ENCODE measurements around the gene PTAFR.
A peak's percentile ranks its signal among the peaks of the same experiment; 100 is the strongest.

The PTAFR gene, protein sequence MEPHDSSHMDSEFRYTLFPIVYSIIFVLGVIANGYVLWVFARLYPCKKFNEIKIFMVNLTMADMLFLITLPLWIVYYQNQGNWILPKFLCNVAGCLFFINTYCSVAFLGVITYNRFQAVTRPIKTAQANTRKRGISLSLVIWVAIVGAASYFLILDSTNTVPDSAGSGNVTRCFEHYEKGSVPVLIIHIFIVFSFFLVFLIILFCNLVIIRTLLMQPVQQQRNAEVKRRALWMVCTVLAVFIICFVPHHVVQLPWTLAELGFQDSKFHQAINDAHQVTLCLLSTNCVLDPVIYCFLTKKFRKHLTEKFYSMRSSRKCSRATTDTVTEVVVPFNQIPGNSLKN

DNA sequence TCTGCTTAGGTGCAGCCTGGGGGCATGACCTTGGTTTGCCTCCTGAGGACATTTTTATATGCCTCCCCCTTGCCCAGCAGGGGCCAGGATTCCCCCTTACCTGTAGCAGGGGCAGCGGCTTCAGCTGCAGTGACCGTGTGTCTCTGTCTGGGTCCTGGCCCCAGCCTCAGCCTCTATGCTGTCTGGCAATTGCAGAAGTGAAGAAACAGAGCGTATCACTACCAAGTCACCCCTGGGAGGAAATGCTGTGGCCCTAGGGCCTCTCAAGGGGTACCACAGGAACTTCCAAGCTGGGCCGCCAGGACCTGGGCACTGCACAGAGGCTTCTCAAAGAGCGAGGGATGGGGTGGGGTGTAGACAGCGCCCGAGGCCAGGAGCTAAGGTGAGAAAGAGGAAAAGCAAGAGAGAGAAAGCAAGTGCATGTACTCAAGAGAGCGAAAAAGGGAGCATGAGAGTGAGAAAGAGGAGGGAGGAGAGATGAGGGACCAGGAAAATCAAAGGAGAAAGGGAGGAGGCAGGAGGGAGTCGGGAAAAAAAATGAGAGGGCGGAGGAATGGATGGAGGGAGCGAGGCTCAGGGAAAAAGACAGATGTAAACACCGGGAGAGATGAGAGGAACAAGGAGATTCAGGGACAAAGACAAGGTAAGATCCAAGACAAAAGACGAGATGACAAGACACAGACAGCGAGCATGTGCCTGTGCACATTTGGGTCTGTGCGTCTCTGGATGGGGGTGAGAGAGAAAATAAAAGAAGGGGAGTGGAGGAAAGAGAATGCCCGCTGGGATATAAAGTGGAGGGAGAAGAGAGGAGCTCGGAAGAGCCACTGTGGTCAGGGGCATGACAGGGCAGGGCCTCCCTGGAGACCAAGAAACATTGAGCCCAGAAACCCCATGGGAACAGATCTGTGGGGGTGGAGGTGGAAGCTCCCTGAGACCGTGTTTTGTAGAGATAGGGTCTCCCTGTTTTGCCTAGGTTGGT, at the start of gene PTAFR:
Gene PTAFR, minus strand, starts transcription at position 199 of the 979 bp plus-strand sequence. CDS start 25,669 bp downstream, outside the sequence.
- POLR2A ChIA-PET: no interaction called here
- no peak for TF ChIP-seq ZSCAN30 (tag by site-specific recombination; IDR thresholded peaks at IDR 0.05)
- peak; percentile 83 for TF ChIP-seq ZNF366 (tag by site-specific recombination; conservative IDR thresholded peaks at IDR 0.05)
- TF ChIP-seq PRDM1 (tag by site-specific recombination; IDR thresholded peaks at IDR 0.05): peak; percentile 69
- TF ChIP-seq ZNF624 (tag by site-specific recombination; IDR thresholded peaks at IDR 0.05): no peak
- no peak for TF ChIP-seq ZNF221 (tag by site-specific recombination; IDR thresholded peaks at IDR 0.05; ENCODE audit: borderline replicate concordance)
- no peak for TF ChIP-seq ZFHX2 (tag by site-specific recombination; conservative IDR thresholded peaks at IDR 0.05)
- TF ChIP-seq, protein P1, sequence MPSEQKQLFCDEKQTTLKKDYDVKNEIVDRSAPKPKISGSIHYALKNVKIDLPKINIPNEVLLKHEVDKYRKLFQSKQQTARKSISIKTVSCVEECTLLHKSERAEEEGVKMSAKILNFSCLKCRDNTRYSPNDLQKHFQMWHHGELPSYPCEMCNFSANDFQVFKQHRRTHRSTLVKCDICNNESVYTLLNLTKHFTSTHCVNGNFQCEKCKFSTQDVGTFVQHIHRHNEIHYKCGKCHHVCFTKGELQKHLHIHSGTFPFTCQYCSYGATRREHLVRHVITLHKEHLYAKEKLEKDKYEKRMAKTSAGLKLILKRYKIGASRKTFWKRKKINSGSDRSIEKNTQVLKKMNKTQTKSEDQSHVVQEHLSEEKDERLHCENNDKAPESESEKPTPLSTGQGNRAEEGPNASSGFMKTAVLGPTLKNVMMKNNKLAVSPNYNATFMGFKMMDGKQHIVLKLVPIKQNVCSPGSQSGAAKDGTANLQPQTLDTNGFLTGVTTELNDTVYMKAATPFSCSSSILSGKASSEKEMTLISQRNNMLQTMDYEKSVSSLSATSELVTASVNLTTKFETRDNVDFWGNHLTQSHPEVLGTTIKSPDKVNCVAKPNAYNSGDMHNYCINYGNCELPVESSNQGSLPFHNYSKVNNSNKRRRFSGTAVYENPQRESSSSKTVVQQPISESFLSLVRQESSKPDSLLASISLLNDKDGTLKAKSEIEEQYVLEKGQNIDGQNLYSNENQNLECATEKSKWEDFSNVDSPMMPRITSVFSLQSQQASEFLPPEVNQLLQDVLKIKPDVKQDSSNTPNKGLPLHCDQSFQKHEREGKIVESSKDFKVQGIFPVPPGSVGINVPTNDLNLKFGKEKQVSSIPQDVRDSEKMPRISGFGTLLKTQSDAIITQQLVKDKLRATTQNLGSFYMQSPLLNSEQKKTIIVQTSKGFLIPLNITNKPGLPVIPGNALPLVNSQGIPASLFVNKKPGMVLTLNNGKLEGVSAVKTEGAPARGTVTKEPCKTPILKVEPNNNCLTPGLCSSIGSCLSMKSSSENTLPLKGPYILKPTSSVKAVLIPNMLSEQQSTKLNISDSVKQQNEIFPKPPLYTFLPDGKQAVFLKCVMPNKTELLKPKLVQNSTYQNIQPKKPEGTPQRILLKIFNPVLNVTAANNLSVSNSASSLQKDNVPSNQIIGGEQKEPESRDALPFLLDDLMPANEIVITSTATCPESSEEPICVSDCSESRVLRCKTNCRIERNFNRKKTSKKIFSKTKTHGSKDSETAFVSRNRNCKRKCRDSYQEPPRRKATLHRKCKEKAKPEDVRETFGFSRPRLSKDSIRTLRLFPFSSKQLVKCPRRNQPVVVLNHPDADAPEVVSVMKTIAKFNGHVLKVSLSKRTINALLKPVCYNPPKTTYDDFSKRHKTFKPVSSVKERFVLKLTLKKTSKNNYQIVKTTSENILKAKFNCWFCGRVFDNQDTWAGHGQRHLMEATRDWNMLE (tag by site-specific recombination; conservative IDR thresholded peaks at IDR 0.05; ENCODE audit: low read depth): no peak
- TF ChIP-seq, protein P2, sequence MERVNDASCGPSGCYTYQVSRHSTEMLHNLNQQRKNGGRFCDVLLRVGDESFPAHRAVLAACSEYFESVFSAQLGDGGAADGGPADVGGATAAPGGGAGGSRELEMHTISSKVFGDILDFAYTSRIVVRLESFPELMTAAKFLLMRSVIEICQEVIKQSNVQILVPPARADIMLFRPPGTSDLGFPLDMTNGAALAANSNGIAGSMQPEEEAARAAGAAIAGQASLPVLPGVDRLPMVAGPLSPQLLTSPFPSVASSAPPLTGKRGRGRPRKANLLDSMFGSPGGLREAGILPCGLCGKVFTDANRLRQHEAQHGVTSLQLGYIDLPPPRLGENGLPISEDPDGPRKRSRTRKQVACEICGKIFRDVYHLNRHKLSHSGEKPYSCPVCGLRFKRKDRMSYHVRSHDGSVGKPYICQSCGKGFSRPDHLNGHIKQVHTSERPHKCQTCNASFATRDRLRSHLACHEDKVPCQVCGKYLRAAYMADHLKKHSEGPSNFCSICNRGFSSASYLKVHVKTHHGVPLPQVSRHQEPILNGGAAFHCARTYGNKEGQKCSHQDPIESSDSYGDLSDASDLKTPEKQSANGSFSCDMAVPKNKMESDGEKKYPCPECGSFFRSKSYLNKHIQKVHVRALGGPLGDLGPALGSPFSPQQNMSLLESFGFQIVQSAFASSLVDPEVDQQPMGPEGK (tag by site-specific recombination; IDR thresholded peaks at IDR 0.05): no peak
- TF ChIP-seq ZNF324 (tag by site-specific recombination; IDR thresholded peaks at IDR 0.05): no peak
- peak; percentile 97 for TF ChIP-seq ZNF341 (tag by site-specific recombination; IDR thresholded peaks at IDR 0.05; ENCODE audit: low read depth)
- Histone ChIP-seq H3K4me3 (ENCODE audit: low read depth, low read length) (no peak within 1 kb of the TSS), H3K9me3 (ENCODE audit: control insufficient read depth, insufficient read depth, low read depth, low read length) (no peaks in the 10 kb centered on the region), H3K27ac (ENCODE audit: extremely low read depth, low read depth, low read length) (no peak within 1 kb of the TSS), H3K36me3 (ENCODE audit: control insufficient read depth in 2 of 2, insufficient read depth in 1 of 2, low read length in 2 of 2) (no peaks in the 10 kb centered on the region), H3K4me1 (ENCODE audit: control insufficient read depth, insufficient read depth, low read length) (no peaks in the 10 kb centered on the region)
- CTCF ChIA-PET: interaction anchor here (0.6 to 0.7 kb wide), 4 partner anchors 19 to 1660 kb away, joined by 3 to 4 read pairs (median 4); no protein-coding TSS in a partner anchor

DNA sequence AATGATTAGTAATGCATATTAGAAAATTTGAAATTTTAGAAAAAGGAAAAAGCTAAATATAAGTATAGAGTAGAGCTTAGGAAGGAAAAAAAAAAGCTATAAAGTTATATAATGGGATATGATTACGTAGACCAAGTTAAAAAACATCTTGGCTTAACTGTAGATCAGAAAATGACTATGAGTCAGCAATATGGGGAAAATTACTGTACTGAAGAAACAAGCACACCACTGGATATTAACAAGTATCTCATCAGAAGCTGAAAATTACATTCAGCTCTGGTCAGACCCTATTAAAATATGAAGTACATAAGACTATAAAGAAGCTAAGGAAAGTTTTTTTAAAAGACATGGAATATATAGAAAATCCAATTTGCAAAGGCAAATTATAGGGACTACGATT, 36.8 kb upstream of the PTAFR start:
- no peaks in the 10 kb centered on the region for H3K9me3 ChIP-seq (ENCODE audit: control insufficient read depth, insufficient read depth, low read depth, low read length)
- H3K4me1 ChIP-seq (ENCODE audit: control insufficient read depth, insufficient read depth, low read length): no peaks in the 10 kb centered on the region
- no peak overlapping the region for H3K4me3 ChIP-seq (ENCODE audit: low read depth, low read length)
- ChIA-PET CTCF (interaction anchor here (0.5 to 2.2 kb wide), 6 partner anchors 32 to 551 kb away, joined by 3 to 12 read pairs (median 4); no protein-coding TSS in a partner anchor), POLR2A (interaction anchor here (0.7 kb wide), 1 partner anchor 325 kb away, joined by 3 read pairs; no protein-coding TSS in a partner anchor)
- H3K27ac ChIP-seq (ENCODE audit: extremely low read depth, low read depth, low read length): no peak overlapping the region
- H3K36me3 ChIP-seq (ENCODE audit: control insufficient read depth in 2 of 2, insufficient read depth in 1 of 2, low read length in 2 of 2): peaks cover 13 to 74% of the 10 kb centered on the region in 2 experiments; a peak in 2 of 3 replicates
- TF ChIP-seq ZNF610 (tag by site-specific recombination; IDR thresholded peaks at IDR 0.05; ENCODE audit: borderline replicate concordance) (no peak), ZNF121 (tag by site-specific recombination; IDR thresholded peaks at IDR 0.05) (no peak), SP3 (tag by site-specific recombination; IDR thresholded peaks at IDR 0.05) (no peak), ZFP41 (tag by site-specific recombination; IDR thresholded peaks at IDR 0.05; ENCODE audit: borderline replicate concordance) (no peak), ZNF777 (tag by site-specific recombination; IDR thresholded peaks at IDR 0.05; ENCODE audit: borderline replicate concordance) (no peak)
- TF ChIP-seq, protein P3, sequence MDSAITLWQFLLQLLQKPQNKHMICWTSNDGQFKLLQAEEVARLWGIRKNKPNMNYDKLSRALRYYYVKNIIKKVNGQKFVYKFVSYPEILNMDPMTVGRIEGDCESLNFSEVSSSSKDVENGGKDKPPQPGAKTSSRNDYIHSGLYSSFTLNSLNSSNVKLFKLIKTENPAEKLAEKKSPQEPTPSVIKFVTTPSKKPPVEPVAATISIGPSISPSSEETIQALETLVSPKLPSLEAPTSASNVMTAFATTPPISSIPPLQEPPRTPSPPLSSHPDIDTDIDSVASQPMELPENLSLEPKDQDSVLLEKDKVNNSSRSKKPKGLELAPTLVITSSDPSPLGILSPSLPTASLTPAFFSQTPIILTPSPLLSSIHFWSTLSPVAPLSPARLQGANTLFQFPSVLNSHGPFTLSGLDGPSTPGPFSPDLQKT (IDR thresholded peaks at IDR 0.05; ENCODE audit: borderline replicate concordance, low read depth, low read length): no peak
- TF ChIP-seq, protein P4, sequence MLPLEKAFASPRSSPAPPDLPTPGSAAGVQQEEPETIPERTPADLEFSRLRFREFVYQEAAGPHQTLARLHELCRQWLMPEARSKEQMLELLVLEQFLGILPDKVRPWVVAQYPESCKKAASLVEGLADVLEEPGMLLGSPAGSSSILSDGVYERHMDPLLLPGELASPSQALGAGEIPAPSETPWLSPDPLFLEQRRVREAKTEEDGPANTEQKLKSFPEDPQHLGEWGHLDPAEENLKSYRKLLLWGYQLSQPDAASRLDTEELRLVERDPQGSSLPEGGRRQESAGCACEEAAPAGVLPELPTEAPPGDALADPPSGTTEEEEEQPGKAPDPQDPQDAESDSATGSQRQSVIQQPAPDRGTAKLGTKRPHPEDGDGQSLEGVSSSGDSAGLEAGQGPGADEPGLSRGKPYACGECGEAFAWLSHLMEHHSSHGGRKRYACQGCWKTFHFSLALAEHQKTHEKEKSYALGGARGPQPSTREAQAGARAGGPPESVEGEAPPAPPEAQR (tag by site-specific recombination; IDR thresholded peaks at IDR 0.05): no peak

Data from HEK293 (cell line).